K562 (cell line): Measurements from ENCODE around the gene ASRGL1. TPM values are rescaled to one million over a fixed set of nuclear protein-coding genes. Genes with fewer than 3 reads are reported as not detected.
A peak's percentile ranks its signal among the peaks of the same experiment; 100 is the strongest.

Experiments used
- ADNP ChIP-seq: fragments of 200-800 bp; sonication (Bioruptor generic); IDR thresholded peaks from 2 replicates; pipeline ENCODE4 v1.6.1; 2016; ENCODE audit warnings: missing genetic modification characterization, missing compliant biosample characterization
- AFF4 ChIP-seq: sonication (generic); formaldehyde crosslinking; IDR thresholded peaks from 2 replicates; pipeline ENCODE4 v1.8.0; 2023; ENCODE audit warnings: mild to moderate bottlenecking, missing genetic modification reagents
- CC2D1A ChIP-seq: fragments of 450-650 bp; IDR thresholded peaks from 2 replicates; pipeline ENCODE4 v1.6.1; 2017; ENCODE audit warnings: mild to moderate bottlenecking
- DMBX1 ChIP-seq: fragments of 250-450 bp; sonication (Bioruptor Pico); IDR thresholded peaks from 2 replicates; pipeline ENCODE4 v1.8.0; 2022; ENCODE audit warnings: inconsistent platforms, mild to moderate bottlenecking, moderate library complexity, borderline replicate concordance
- EP400 ChIP-seq: fragments of 450-650 bp; IDR thresholded peaks from 2 replicates; pipeline ENCODE4 v1.6.1; 2017; ENCODE audit warnings: antibody characterized with exemption, mild to moderate bottlenecking, moderate library complexity
- FOXJ2 ChIP-seq: fragments of 200-800 bp; sonication (Bioruptor generic); IDR thresholded peaks from 2 replicates; pipeline ENCODE4 v1.6.1; 2016; ENCODE audit warnings: missing genetic modification characterization, missing compliant biosample characterization
- FUS ChIP-seq: fragments of 200-400 bp; formaldehyde crosslinking; optimal IDR thresholded peaks from 2 replicates; pipeline ENCODE3; 2017; ENCODE audit warnings: low read depth, low read length
- HINFP ChIP-seq: fragments of 450-650 bp; conservative IDR thresholded peaks from 2 replicates; pipeline ENCODE4 v1.6.1; 2016; ENCODE audit warnings: missing genetic modification characterization, low read depth, mild to moderate bottlenecking, control low read depth, missing compliant biosample characterization
- HIVEP1 ChIP-seq: fragments of 250-450 bp; sonication (Bioruptor Pico); IDR thresholded peaks from 2 replicates; pipeline ENCODE4 v1.4.0; 2020; ENCODE audit warnings: mild to moderate bottlenecking
- JUND ChIP-seq, 2 experiments: IDR thresholded peaks; 2 replicates in 1 of 2; 3 replicates in 1 of 2; pipeline ENCODE4 v1.6.1; 2011; ENCODE audit warnings: borderline replicate concordance in 2 of 2, low read depth in 2 of 2, low read length in 2 of 2, improper control_type of control experiment in 1 of 2, missing biosample characterization in 1 of 2, missing genetic modification characterization in 1 of 2, missing genetic modification reagents in 1 of 2
- KHSRP ChIP-seq: fragments of 450-650 bp; IDR thresholded peaks from 2 replicates; pipeline ENCODE4 v1.6.1; 2017
- MTA3 ChIP-seq: fragments of 450-650 bp; formaldehyde crosslinking; IDR thresholded peaks from 2 replicates; pipeline ENCODE4 v1.6.1; 2017; ENCODE audit warnings: mild to moderate bottlenecking, borderline replicate concordance
- NCOR1 ChIP-seq: fragments of 450-650 bp; IDR thresholded peaks from 2 replicates; pipeline ENCODE4 v1.6.1; 2016; ENCODE audit warnings: mild to moderate bottlenecking, moderate library complexity
- NFIC ChIP-seq: fragments of 450-650 bp; IDR thresholded peaks from 2 replicates; pipeline ENCODE4 v1.6.1; 2017; ENCODE audit warnings: mild to moderate bottlenecking, inconsistent platforms
- PYGO2 ChIP-seq: fragments of 450-650 bp; IDR thresholded peaks from 2 replicates; pipeline ENCODE4 v1.6.1; 2016; ENCODE audit warnings: mild to moderate bottlenecking, missing genetic modification characterization, moderate library complexity, missing compliant biosample characterization
- SIRT6 ChIP-seq: IDR thresholded peaks from one replicate; pipeline ENCODE4 v1.6.1; 2012; ENCODE audit warnings: low read depth, mild to moderate bottlenecking, control low read depth, inconsistent platforms, low read length, moderate library complexity
- STAT5B ChIP-seq: fragments of 250-450 bp; sonication (Bioruptor Pico); IDR thresholded peaks from 2 replicates; pipeline ENCODE4 v1.8.0; 2021; ENCODE audit warnings: mild to moderate bottlenecking, inconsistent platforms
- YY1 ChIP-seq, 3 experiments: IDR thresholded peaks; 2 replicates each; pipeline ENCODE4 v1.6.1; 2011; ENCODE audit warnings: low read length in 2 of 3, mild to moderate bottlenecking in 2 of 3, moderate library complexity in 2 of 3, borderline replicate concordance in 1 of 3, control low read depth in 1 of 3, low read depth in 1 of 3; ENCODE audit not compliant: insufficient read depth in 3 of 3, insufficient replicate concordance in 2 of 3, control insufficient read depth in 1 of 3, insufficient read length in 1 of 3; ENCODE audit errors: extremely low read depth in 1 of 3
- ZC3H4 ChIP-seq: sonication (generic); formaldehyde crosslinking; IDR thresholded peaks from 2 replicates; pipeline ENCODE4 v1.9.0; 2021; ENCODE audit warnings: missing genetic modification reagents, borderline replicate concordance
- ZNF197 ChIP-seq: fragments of 200-800 bp; sonication (Bioruptor generic); IDR thresholded peaks from 2 replicates; pipeline ENCODE4 v1.6.1; 2016; ENCODE audit warnings: low read depth, missing genetic modification characterization, missing compliant biosample characterization
- ZNF780A ChIP-seq: fragments of 250-450 bp; sonication (Bioruptor Pico); IDR thresholded peaks from 2 replicates; pipeline ENCODE4 v1.5.0; 2021; ENCODE audit warnings: mild to moderate bottlenecking
- polyA plus RNA-seq, 8 experiments: library from polyadenylated mRNA; depleted of rRNA in 4 of 8; stranded (reverse) in 5 of 8; unstranded in 3 of 8; fragments of >200 nt; fragmentation: Nextera tagmentation in 2 of 8; fragmentation: Illumina TruSeq in 1 of 8; extraction: Ambion mirVana in 2 of 8; extraction: Trizol in 1 of 8; gene quantifications; 2 replicates each; pipeline versions ENCODE4 v1.2.1 to v1.2.3, GENCODE V29; 2011 to 2014; ENCODE audit warnings: inconsistent platforms in 1 of 8, missing spikeins in 1 of 8
- total RNA-seq, 7 experiments: library from RNA; depleted of rRNA in 6 of 7; stranded (reverse); fragments of >200 nt in 6 of 7; fragmentation: Illumina TruSeq in 2 of 7; extraction: Trizol in 2 of 7; gene quantifications; 2 replicates each; pipeline versions ENCODE4 v1.2.1 to v1.2.3, GENCODE V29; 2011 to 2021; ENCODE audit warnings: low replicate concordance in 1 of 7

Gene ASRGL1
- total and polyA plus RNA-seq, 9 of the 15 experiments (the other 6 are each of a cell fraction or from before 2014, with no cell fraction given), result 3.1 to 23.0 (median 11.2) TPM

GRCh38 chr11:62398011-62398994 lies 61.1 kb downstream of the ASRGL1 start (continued):
- TF ChIP-seq AFF4 (CRISPR knock-in tag), result 0 out of 2 replicates have a peak, but pooled peaks have one; percentile 28
- no peak for TF ChIP-seq PYGO2 (tag)
- TF ChIP-seq ADNP (tag), result peak; percentile 53; the same call in 1 of the 2 replicates
- TF ChIP-seq NFIC, result peak; percentile 52; the same call in 1 of the 2 replicates
- TF ChIP-seq HINFP (tag), result peak; percentile 24; the same call in 1 of the 2 replicates
- 0 out of 2 replicates have a peak, but pooled peaks have one; percentile 27 for TF ChIP-seq HIVEP1 (CRISPR knock-in tag)
- TF ChIP-seq YY1 (IDR thresholded peaks at IDR 0.05; ENCODE audit: borderline replicate concordance in 1 of 3, control insufficient read depth in 1 of 3, extremely low read depth in 1 of 3, insufficient read depth in 3 of 3, insufficient read length in 1 of 3, insufficient replicate concordance in 2 of 3, low read depth in 1 of 3, low read length in 2 of 3), result peak in 1 of 3 experiments; percentile 7
- TF ChIP-seq ZNF780A (CRISPR knock-in tag), result no peak
- no peak for TF ChIP-seq FUS
- TF ChIP-seq DMBX1, result peak; percentile 66; the same call in 1 of the 2 replicates
- TF ChIP-seq CC2D1A, result no peak
- 0 out of 2 replicates have a peak, but pooled peaks have one; percentile 47 for TF ChIP-seq ZC3H4 (CRISPR knock-in tag)
- peak; percentile 84 for TF ChIP-seq JUND (IDR thresholded peaks at IDR 0.05; ENCODE audit: borderline replicate concordance, low read depth, low read length)
- peak; percentile 83; the same call in 2 of the 3 replicates for TF ChIP-seq JUND (tag; IDR thresholded peaks at IDR 0.05; ENCODE audit: borderline replicate concordance, low read depth, low read length)
- peak; percentile 39; the same call in 1 of the 2 replicates for TF ChIP-seq EP400
- TF ChIP-seq MTA3, result peak; percentile 15; the same call in 1 of the 2 replicates
- TF ChIP-seq NCOR1, result peak; percentile 36
- peak; percentile 80 for TF ChIP-seq FOXJ2 (tag)
- TF ChIP-seq SIRT6, result no peak
- TF ChIP-seq KHSRP, result no peak
- no peak for TF ChIP-seq STAT5B (CRISPR knock-in tag)
- peak; percentile 86; the same call in 1 of the 2 replicates for TF ChIP-seq ZNF197
